GM19395 (cell line): Measurements from ENCODE around the gene SPAAR.
"Not testable (repeated sequence)": the region's sequence is repeated elsewhere in the genome, so short reads cannot be mapped to it uniquely, and the experiment has no call there.

Experiments
- ATAC-seq: cut with Tn5 transposase; IDR thresholded peaks from one replicate; pipeline ENCODE4 v1.9.1; 2021; ENCODE audit warnings: mild to moderate bottlenecking, moderate library complexity; ENCODE audit not compliant: unreplicated experiment

The SPAAR gene

DNA sequence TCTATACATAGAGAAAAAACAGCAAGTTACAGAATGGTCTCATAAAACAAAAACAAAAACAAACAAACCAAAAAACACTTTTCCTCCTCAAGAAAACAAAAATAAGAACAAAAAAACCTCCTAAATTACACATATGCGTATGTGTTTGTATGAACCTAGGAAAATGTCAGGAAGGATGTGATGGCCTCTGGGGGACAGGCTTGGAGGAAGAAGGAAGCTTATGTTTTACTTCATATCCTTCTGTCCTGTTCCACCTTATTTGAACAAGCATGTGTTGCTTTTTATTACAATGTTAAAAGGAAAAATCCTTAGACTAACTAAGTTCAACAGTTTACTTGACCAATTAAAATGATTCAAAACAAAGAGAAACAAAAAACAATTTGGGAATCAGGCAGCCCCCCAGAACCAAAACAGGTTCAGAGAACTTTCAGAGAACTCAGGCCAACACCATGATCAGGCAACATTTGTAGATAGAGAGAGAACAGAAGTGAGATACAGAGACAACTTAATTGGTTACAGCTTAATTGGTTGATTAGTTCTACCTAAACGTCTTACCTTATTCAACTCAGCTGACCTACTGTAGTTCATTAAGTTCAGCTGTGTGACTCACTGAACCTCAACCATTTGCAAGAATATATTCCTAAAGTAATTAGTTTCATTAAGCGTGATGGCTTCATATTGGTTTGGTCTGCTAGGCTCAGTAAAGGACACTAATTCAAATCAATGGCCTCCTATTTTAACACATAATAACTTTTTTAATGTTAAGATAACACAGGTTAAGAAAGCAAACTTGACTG is 10.1 kb downstream of the SPAAR start:
- ATAC-seq = no peak

- no peak for ATAC-seq
These were observed 10.8 kb downstream of the SPAAR start for GRCh38 chr9:35920051-35920620.

GRCh38 chr9:35923598-35923926 is 14.3 kb downstream of the SPAAR start:
- no peak for ATAC-seq

DNA sequence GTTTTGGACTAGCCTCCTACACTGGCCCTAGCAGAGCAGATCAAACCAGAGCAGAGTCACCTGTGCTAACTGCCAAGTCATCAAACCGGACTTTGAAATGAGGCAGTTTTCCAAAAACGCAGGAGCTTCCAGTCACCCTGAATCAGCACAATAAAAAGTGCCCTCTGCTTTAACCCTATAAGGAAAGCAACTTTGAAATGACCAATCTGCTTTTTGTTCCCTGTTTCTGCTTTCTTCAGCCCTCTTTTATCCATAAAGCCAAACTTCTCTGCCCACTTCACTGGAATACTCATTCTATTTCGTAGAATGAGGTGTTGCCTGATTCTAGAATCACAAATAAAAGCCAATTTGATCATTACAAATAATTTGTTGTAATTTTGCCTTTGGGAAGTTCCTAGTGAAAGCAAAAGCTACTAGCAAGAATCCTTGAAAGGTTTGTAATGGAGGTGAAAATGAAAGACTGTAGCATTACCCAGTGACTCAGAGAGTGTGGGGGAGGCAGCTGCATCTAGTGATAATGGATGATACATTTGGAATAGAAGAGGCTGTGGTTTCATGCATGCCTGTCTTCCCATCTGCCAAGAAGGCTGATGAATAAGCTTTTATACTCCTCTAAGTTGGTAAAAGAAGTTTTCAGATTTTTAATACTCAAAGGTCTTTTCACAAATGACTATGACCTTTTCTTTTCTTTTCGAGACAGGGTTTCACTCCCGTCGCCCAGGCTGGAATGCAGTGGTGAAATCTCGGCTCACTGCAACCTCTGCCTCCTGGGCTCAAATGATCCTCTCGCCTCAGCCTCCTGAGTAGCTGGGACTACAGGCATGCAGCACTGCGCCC is 14.9 kb downstream of the SPAAR start:
- ATAC-seq = no peak

- ATAC-seq = no peak
These were observed 19.5 kb downstream of the SPAAR start for GRCh38 chr9:35928591-35929452.

GRCh38 chr9:35929453-35929718 is 20.1 kb downstream of the SPAAR start:
- ATAC-seq = no peak

GRCh38 chr9:35930521-35930920 is 21.2 kb downstream of the SPAAR start:
- ATAC-seq = no peak

GRCh38 chr9:35930989-35931388 is 21.7 kb downstream of the SPAAR start:
- ATAC-seq = no peak

DNA sequence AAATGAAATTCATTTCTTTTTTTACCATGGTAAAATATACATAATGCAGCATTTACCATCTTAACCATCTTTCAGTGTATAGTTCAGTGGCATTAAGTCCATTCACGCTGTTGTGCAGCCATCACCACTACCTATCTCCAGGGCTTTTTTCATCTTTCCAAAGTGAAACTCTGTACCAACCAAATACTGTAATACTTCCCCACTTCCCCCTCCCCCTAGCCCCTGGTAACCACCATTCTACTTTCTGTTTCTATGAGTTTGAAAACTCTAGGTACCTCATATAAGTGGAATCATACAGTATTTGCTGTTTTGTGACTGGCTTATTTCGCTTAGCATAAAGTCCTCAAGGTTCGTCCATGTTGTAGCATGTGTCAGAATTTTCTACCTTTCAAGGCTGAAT is 23.4 kb downstream of the SPAAR start:
- no peak for ATAC-seq

DNA sequence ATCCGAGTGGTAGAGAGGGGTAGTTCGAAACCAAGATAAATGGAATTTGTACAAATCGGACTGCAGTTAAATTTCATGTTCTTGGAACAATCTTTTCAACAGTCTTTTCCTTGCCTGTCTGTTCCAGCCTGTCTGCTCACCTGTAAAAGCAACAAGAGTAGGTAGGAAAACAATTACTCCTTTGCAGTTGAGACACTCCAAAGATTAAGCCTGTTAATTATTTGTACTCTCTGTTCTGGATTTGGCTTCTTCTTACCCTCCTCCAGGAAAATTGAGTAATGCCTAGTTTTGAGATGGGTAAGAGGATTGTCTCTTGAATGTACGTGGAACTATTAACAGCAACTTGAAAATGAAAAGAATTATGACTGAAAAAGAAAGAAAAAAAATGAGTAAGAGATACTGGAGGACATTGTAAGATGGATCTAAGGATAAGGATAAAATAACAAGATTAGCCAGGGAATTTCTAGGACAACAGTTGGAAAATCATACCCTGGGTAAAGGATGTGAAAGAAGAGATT is 24.3 kb downstream of the SPAAR start:
- ATAC-seq = no peak

- not testable (repeated sequence) for ATAC-seq
These were observed 24.8 kb downstream of the SPAAR start for GRCh38 chr9:35934069-35934468.

DNA sequence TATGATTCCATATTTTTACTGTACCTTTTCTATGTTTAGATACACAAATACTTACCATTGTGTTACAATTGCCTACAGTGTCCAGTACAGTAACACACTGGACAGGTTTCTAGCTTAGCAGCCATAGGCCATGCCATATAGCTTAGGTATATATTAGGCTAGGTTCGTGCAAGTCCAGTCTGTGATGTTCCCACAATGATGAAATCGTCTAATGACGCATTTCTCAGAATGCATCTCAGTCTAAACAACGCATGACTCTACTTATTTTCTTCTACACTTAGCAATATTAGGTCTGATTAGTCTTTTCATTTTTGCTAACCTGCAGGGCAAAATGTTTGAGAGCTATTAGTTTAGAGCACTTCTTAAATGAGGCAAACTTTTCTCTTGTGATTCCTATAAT is 26.0 kb downstream of the SPAAR start:
- ATAC-seq = no peak

GRCh38 chr9:35935755-35936509 is 26.6 kb downstream of the SPAAR start:
- no peak for ATAC-seq

DNA sequence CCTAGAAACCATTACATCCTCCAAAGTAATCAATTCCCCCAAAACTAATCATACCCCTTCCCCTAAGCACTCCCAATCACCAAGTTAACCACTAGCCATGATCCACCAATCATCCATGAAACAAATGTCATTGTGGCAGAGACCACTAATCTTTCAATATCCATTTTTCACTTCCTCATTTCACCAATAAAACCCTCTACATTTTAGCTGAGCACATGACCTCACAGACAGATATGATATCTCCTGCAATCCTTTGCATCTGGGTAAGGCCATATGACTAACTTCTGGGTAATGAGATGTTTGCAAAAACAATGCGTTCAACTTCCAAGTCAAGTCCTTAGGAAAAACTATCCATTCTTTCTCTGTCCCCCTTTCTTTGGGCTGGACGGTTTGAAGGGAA is 27.9 kb downstream of the SPAAR start:
- ATAC-seq = no peak

DNA sequence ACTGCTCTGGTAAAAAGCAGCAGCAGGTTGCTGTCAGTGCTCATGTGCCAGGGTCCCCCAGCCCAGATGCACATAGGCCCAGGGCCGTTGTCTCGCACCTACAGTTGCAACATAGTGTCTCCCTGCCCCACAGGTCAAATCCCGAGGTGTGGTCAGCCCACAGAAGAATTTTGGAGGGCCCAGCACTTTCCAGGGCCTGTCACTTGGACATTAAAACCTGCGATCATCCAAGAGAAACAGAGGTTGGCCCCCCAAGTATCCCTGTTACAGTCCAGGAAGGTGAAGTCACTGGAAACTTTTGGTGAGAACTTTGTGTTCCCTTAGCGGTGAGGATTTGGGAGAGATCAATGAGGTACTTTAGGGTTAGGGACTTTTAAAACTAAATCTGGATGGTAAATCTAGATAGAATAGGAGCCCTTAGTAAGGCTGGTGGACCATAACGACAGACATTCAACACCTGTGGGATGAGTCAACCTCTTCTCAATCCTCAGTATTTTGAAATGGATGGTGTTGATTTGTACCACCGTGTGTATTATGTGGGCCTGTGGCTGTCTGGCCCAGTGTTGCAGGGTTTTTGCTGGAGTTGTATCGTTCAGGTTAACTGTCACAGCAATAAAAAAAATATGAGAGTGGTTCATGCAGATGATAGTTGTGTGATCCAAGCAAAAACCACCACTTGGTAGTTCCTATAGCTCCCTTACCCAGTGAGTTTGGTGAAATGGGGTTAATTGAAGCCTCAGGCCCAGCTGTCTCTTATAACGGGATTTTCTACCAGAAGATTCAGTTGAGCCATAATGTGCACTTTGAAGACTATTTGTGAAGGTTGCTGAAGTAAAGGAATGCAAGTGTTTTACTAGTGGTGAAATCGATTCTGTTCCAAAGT is 29.4 kb downstream of the SPAAR start:
- ATAC-seq = no peak

DNA sequence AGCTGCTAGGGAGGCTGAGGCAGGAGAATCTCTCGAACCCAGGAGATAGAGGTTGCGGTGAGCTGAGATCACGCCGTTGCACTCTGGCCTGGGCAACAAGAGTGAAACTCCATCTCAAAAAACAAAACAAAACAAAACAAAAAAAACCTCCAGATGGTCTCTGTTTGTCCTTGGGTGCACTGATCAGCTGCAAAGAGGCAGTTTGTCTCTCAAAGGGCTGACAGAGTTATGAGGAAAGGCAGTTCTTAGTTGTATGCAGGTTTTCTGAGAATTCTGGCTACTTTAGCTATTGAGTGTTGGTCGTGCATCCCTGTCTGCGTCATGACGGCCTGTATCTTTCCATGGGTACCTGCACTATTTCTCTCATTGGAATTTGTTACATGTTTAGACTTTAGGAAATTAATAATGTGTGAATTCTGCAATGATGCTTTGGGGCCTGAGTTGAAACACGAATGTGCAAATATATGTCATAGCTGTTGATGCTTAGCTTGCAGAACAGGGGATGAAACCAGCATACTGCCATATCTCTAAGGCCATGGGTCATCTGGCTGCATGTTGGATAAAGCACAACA is 30.5 kb downstream of the SPAAR start:
- ATAC-seq = no peak

- no peak for ATAC-seq
These were observed 31.4 kb downstream of the SPAAR start for GRCh38 chr9:35940458-35941407.

- no peak for ATAC-seq
These were observed 33.0 kb downstream of the SPAAR start for GRCh38 chr9:35942286-35942685.
